Measurements from ENCODE around the gene NPAS3.

- TF ChIP-seq, protein P1, sequence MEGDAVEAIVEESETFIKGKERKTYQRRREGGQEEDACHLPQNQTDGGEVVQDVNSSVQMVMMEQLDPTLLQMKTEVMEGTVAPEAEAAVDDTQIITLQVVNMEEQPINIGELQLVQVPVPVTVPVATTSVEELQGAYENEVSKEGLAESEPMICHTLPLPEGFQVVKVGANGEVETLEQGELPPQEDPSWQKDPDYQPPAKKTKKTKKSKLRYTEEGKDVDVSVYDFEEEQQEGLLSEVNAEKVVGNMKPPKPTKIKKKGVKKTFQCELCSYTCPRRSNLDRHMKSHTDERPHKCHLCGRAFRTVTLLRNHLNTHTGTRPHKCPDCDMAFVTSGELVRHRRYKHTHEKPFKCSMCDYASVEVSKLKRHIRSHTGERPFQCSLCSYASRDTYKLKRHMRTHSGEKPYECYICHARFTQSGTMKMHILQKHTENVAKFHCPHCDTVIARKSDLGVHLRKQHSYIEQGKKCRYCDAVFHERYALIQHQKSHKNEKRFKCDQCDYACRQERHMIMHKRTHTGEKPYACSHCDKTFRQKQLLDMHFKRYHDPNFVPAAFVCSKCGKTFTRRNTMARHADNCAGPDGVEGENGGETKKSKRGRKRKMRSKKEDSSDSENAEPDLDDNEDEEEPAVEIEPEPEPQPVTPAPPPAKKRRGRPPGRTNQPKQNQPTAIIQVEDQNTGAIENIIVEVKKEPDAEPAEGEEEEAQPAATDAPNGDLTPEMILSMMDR (IDR thresholded peaks at IDR 0.05): no peak
- no peak for TF ChIP-seq POLR2A (IDR thresholded peaks at IDR 0.05)
These were observed 838.2 kb downstream of the NPAS3 start for GRCh38 chr14:33776871-33777270.
